Cardiac septum (tissue), 1 donor: Measurements from ENCODE around the gene PLEKHN1. TPM values are rescaled to one million over a fixed set of nuclear protein-coding genes. Genes with fewer than 3 reads are reported as not detected.
A peak's percentile ranks its signal among the peaks of the same experiment; 100 is the strongest.

Source experiments
- DNase-seq: peaks from one replicate; pipeline ENCODE4 v3.0.0-alpha.2; 2020; ENCODE audit warnings: low spot score
- intact Hi-C: fragments of 100-400 bp; cut with DNase I; formaldehyde crosslinking; loops from one replicate; pipeline ENCODE4 v1.14.0; 2022
- total RNA-seq: library from RNA; stranded (reverse); fragmentation: NEBNext Ultra II Directional; extraction: Animal tissue kit (Norgen Biotek cat#: 25700); gene quantifications from one replicate; pipeline ENCODE4 v1.2.1, GENCODE V29; 2021
- donor health status: DM: no; HTN: no; CAD: no.

The PLEKHN1 gene
- total RNA-seq, 1 donor from 2014 or later: not detected

GRCh38 chr1:954927-955326, 11.4 kb upstream of the PLEKHN1 start:
- intact Hi-C loops: no loop called here
- no peak for DNase-seq

GRCh38 chr1:955474-955873, 10.8 kb upstream of the PLEKHN1 start:
- intact Hi-C loops: no loop called here
- DNase-seq: no peak

GRCh38 chr1:956636-957035, 9.6 kb upstream of the PLEKHN1 start:
- DNase-seq: no peak
- intact Hi-C loops: no loop called here

GRCh38 chr1:958823-959730, 7.2 kb upstream of the PLEKHN1 start, which contains the start of gene NOC2L:
NOC2L (minus strand) TSS chr1:959256; CDS start chr1:959240, 16 bp downstream.
- peak; percentile 96 for DNase-seq
- intact Hi-C loops: no loop called here

GRCh38 chr1:959731-960362, 6.4 kb upstream of the PLEKHN1 start:
- intact Hi-C loops: no loop called here
- DNase-seq: no peak

GRCh38 chr1:960363-961131, 5.7 kb upstream of the PLEKHN1 start, which contains the start of gene KLHL17:
KLHL17 (plus strand) TSS chr1:960584; CDS start chr1:960694, 110 bp downstream.
- intact Hi-C loops: no loop called here
- peak; percentile 90 for DNase-seq

- intact Hi-C loops: no loop called here
- DNase-seq: no peak
These were observed 5.1 kb upstream of the PLEKHN1 start for GRCh38 chr1:961132-961669.

GRCh38 chr1:962381-963300, 3.6 kb upstream of the PLEKHN1 start:
- no peak for DNase-seq
- intact Hi-C loops: no loop called here

- DNase-seq: no peak
- intact Hi-C loops: no loop called here
These were observed 3.0 kb upstream of the PLEKHN1 start for GRCh38 chr1:963301-963651.

- intact Hi-C loops: no loop called here
- DNase-seq: no peak
These were observed 2.3 kb upstream of the PLEKHN1 start for GRCh38 chr1:963746-964525.

GRCh38 chr1:964691-965525, 1.4 kb upstream of the PLEKHN1 start:
- no peak for DNase-seq
- intact Hi-C loops: no loop called here

GRCh38 chr1:965526-966134, 652 bp upstream of the PLEKHN1 start:
- intact Hi-C loops: no loop called here
- DNase-seq: no peak

GRCh38 chr1:966704-967300, 520 bp downstream of the PLEKHN1 start:
- intact Hi-C loops: no loop called here
- DNase-seq: peak; percentile 91

GRCh38 chr1:967466-968343, 1.4 kb downstream of the PLEKHN1 start:
- intact Hi-C loops: no loop called here
- no peak for DNase-seq

GRCh38 chr1:969260-969855, 3.1 kb downstream of the PLEKHN1 start:
- intact Hi-C loops: no loop called here
- no peak for DNase-seq
